GM19395 (cell line): ENCODE results near the gene CARMIL1.

Experiments used
- ATAC-seq: cut with Tn5 transposase; IDR thresholded peaks from one replicate; pipeline ENCODE4 v1.9.1; 2021; ENCODE audit warnings: mild to moderate bottlenecking, moderate library complexity; ENCODE audit not compliant: unreplicated experiment

Gene CARMIL1

DNA sequence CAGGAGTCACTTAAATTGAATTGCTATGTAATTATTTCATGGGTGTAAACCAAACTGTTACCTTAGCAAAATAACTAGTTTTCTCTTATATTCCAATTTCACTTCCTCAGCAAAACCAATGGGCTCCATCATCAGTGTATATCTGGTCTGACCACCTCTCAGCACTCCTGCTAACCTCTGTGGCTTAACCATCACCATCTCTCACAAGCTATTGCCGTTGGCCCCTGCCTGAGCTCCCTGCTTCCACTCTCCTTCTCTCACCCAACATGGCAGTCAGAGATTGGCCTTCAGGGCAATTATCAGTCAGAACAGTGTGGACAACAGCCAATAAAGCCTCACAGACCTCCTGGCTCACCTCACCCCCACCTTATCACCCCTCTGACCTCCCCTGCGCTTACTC, 124.0 kb downstream of the CARMIL1 start:
- no peak for ATAC-seq

DNA sequence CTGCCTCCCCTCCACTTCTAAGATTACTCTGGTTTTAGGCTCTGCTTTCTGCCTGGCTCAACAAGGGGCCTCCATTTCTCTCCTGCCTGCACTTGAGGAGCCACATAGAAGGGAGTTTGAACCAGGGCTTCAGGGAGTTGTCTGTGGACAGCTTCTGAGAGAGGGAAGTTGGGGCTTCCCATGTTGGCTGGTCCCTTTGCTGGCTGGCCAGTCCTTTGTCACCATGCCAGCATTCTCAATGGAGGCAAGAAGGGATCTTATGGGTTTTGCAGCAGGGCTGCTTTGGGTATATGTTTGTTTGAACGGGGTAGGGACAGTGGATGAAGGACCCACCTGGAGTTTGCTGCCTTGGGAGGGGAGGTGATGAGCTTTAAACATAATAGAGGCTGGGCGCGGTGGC, 124.9 kb downstream of the CARMIL1 start:
- no peak for ATAC-seq

DNA sequence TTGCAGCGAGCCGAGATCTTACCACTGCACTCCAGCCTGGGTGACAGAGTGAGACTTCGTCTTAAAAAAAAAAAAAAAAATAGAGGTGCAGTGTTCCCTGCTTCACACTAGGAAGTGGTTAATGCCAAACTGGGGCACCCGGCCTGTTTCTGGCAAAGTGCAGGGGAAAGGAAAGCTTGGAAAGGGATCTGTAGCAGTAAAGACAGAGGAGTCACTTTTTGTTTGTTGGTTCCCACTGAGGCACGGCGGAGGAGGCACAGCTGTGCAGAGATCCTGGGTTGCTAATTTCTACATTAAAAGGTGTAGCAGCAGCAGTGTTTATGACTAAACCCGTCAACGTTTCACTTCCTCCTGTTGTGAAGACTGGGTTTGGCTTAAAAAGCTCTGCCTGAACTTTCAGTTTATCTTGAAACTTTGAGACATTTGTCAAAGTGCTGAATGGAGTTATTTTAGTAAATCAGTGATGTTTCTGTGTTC, 125.6 kb downstream of the CARMIL1 start:
- ATAC-seq: peak; percentile 94

DNA sequence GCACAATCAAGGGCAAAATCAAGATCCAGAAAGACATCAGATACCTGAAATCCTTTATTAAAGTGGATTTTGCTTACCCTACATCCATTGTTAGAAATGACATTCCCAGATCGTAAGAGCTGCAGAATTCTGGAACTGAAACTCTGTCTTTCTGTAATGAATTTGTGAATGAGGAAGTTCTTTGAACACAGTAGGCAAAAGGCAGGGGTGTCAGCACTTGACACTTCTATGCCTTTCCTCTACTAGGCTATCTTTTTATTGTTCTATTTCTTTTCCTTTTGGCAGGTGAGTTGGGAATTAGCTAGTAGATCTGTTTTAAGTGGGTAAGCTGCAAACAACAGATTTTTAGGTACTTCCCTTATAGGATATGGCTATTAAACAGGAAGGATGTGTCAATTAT, 126.3 kb downstream of the CARMIL1 start:
- peak; percentile 32 for ATAC-seq

DNA sequence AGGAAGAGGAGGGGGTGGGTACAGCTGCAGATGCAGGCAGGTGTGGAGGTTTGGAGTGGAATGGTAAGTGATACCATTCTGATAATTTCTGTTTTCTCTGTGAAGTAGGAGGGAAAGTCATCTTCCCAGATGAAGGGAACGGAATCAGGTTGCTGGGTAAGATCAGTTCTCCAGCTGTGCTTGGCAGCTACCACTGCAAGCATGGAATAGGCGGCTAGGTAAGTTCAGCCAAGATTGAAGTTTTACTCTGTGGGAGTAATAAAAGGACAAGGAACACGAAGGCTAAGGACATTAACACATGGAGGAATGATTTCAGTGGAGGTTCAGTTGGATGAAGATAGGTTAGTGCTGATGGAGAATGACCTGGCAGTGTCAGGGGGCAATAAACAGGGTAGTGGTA, 128.3 kb downstream of the CARMIL1 start:
- ATAC-seq: no peak

DNA sequence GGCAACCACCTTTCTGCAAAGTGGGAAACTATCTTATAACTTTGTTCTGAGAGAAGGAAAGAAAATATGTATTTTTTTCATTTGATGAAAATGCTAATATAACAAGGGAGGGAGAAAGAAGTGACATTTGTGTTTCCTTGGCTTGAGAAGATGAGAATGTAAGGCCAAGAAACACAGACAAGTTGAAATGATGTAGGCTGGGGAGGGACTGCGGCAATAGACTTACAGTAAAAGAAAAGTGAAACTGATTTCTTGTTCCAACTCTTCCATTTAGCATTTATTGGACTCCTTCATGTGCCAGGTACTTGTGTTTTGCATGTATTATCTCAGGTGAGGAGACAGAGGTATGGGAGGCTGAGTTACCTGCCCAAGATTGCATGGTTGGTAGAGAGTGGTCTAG, 130.9 kb downstream of the CARMIL1 start:
- ATAC-seq: no peak

DNA sequence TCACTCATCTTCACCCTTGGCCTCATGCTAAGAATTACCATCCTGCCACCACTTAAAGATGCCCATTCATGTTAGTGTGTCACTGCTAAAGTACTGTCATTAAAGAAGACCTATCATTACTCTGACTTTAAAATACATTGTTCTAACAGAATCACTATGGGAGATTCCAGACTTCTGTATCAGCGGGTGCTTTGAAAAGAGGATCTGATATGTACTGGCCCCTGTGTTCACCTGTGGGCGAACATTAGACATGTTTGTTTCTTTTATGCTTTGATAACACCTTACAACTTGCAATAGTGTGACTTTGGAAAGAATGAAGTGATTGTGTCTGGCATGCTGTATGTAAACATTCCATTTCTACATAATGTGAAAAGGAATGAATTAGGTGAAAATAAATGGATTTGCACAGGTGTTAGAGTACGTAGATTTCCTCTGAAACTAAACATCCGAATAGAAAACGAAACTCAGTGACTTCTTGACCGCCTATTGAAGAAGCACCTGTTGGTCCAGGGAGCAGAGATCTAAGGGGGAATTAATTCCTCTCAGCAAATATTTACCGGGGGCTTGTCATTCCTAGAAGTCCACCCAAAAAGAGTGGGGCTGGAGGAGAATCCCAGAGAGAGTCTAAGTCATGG, 132.3 kb downstream of the CARMIL1 start:
- peak; percentile 65 for ATAC-seq

DNA sequence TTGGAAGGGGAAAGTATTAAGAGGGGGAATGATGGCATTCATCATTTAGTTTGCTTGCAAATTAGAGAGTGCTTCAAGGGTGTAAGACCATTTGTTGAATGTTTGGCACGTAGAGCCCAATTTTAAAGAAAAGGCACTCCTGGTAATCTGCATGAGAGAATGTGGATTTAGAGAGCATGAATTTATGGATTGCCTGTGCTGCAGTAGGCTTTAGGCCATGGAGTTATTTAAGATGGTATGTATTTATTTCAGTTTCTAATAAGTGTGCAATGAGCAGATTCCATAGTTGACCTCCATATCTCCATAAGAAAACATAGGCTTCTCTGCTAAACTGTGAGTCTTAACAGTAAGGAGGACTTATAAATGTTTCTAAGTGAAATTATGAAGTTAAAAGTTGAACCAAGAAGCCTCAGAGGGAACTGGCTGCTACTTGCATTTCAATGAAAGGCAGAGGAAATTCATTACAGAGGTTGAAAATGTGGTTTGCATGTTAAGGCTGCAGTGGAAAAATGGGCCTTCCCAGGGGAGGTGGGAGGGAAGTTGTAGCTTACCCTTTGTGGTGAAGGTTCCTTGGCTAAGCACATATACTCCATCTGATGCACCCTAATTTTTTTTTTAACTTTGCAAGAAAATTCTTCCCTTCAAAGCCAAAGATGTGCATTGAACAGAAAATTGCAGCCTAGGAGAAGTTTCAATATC, 134.2 kb downstream of the CARMIL1 start:
- no peak for ATAC-seq

DNA sequence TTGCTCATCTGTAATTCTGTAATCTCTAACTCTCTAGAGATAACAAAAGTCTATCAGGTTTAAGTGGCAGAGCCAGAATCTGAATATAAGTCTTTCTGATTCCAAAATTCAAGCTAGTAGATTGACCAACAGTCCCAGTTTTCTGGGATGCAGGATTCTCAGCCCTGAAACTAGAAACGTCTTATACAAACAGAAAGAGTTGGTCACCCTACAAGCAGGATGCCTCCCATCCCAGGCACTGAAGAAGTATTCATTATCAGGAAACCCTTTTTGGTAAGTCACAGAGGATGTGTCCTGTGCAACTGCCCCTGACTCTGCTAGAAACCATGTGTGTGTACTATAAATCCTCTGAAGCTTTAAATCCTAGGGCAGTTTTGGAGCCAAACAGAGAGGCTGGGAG, 135.0 kb downstream of the CARMIL1 start:
- no peak for ATAC-seq

DNA sequence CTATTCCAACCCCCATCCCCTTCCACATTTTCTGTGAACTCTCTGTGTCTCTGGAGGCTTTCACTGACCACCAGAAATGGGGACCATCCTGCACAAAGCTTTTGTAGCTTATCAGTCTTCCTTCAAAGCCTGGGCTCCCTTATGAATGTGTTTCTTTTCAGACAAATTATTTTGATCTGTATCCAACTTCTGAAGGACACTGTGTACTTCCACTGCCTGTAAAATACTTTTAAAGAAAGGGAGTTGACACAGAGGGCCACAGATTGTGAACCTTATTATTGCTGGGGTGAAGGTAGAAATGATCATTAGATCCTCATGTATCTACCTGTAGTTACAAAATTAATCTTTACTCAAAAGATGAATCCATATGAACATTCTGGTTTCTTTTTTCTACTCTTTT, 135.6 kb downstream of the CARMIL1 start:
- ATAC-seq: no peak

DNA sequence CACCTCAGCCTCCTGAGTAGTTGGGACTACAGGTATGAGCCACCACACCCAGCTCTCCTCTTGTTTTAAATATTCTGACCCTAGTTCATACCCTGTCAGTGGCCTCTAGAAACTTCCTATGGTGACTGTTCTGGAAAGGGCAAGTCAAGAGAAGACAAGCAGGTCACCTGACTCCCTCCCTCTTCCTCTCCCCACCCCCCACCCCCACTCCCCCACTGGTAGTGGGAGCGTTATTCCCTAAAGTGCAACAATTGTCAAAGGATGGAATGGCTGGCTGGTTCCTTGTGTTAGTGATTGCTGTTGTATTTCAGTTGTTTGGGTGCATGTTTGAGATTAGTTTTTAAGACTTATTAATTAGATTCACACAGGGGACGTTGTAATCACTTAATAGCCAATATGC, 136.1 kb downstream of the CARMIL1 start:
- ATAC-seq: no peak

DNA sequence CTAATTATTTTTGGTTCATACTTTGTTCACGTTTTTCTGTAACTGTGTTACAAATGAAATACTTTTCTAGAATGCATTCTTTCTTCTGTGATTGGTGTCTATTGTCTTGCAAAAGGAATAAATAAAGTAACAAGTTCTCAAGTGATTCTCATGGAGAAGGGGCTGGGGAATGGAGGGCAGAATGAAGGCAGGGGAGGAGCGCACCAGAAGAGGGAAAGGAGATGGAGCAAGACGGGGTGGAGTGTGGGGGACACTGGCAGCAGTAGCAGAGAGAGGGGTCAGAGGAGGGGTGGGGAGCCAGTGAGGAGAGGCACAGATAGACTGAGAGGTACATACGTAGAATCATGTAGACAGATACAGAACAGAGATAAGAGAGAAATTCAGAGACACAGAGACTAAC, 136.5 kb downstream of the CARMIL1 start:
- no peak for ATAC-seq

DNA sequence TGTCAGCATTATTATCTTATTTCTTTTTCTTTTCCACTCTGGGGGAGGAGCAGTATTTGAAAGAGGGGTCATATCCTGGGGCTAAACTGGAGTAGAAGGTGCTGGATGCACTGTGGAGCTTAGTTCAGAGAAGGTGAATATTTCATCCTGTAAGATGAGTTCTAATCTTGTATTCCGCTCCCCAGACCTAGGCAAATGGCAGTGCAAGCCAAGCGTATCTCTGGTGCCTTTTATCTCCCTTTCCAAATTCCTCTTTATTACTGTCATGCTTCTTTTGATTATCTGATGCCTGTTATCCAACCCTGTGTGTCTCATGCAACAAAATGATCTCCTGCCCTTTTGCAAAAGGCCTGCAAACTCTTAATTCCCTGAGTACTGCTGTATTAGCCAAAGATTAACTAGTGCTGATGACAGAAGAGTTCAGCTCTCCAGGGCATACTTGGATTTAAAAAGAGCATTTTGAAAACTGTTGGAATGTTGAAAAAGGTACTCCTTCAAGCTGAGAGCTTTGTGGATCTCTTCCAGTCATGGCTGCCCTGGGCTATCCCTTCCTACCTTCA, 138.0 kb downstream of the CARMIL1 start:
- no peak for ATAC-seq

DNA sequence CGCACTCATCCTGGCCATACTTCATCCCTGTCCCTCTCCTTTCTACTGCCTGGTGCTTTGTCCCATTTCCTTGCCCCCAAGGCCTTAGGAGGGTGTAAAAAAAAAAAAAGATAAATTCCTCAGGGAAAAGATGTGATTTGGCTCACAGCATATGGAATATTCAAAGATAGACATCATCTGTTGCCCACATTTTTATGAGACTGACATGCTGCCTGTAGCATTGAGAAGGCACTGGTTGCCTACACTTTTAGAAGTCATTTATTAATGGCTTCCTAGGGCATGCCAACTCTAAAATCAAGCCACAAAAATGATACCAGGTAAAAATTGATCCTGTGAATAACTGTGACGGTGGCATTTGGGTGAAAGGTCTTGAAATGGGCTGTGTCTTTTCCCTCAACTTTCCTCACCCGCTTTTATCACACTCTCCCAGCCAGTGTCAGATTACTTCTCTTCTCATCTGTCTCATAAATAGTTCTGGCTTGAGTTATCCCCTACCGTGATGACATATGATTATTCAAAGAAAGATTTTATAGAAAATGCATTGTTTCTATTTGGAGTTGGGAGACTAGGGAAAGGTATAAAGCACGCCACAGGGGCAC, 139.4 kb downstream of the CARMIL1 start:
- no peak for ATAC-seq

DNA sequence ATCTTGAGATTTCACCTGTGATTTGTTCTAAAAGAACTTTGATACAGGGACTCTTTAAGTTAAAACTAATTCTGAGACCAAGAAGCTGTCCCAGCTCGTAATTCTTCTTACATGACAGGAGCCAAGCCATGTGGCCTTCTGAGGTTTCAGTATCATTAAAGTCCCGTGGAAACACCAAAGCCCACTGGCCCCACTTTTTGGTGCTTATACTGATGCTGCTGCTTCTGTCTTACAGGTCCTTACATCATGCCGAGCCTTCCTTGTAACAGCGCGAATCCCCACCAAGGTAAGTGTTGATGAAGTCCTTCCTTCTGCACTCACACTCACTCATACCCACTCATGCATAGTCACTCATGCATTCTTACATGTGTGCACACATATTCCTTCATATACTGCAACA, 140.7 kb downstream of the CARMIL1 start:
- ATAC-seq: no peak

DNA sequence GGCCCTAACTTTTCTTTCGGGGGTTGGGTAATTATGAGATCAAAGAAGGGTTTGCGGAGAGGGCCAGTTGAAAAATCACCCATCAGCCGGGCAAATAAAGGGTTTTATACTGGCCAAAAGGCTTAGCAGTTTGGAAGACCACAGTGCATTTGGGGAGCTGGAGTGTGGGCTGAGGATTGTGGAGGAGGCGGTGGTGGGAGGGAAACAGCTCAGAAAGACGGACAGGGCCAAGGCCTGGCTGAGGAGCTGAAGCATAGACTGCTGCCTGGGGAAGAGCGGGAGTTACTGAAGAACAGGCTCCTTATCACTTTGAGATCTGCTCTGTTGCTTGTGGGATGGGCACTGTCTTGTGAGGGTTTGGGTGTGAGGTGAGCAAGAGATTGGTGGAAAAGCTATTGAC, 144.2 kb downstream of the CARMIL1 start:
- ATAC-seq: no peak

DNA sequence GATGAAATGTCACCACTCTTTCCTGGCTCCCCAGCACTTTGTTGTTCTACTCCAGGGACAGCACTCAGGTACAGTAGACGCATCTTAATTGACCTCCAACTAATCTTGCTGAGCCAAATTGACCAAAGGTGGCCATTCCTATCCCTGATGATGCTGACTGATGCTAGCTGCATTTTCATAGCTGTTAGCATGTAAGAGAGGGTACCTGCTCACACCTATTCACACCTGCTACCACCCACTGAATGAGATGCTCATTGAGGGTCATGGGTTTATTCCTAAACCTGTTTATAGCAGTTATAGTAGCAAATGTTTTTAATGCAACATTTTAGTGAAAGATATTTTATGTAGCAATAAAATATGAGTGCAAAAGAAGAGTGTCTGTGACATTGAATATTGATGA, 145.1 kb downstream of the CARMIL1 start:
- no peak for ATAC-seq

DNA sequence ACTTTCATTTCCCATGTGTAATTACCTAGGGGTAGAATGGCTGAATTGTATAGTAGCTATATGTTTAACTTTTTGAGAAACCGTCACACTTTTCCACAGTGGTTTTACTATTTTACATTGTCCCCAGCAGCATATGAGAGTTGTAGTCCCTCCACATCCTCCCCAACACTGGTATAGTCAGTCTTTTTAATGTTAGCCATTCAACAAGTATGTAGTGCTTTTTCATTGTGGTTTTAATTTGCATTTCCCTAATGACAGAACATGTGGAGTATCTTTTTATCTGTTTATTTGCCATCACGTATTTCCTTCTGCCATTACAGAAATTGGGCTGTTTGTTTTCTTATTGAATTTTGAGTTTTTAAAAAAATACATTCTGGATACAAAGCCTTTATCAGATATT, 148.4 kb downstream of the CARMIL1 start:
- ATAC-seq: no peak

DNA sequence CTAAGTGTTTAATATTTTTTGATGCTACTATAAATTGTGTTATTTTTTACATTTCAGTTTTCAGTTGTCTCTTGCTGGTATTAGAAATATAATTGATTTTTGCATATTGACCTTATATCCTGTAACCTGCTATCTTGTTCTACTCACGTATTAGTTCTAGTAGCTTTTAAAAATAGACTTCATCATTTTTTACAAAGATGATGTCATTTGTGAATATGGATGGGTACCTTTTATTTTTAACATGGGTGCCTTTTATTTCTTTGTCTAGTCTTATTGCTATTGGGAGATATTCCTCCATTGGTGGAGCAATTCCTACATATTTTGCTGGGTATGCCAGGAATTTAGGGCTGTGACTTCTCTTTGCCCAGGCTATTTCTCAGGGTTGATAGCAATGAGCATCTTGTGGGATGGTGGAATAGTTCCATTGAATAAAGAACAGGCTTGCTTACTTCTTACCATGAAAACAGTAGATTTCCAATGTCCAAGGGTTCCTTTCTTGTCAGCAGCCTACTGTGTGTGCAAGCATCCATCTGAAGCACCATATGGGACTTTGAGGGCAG, 149.7 kb downstream of the CARMIL1 start:
- no peak for ATAC-seq

DNA sequence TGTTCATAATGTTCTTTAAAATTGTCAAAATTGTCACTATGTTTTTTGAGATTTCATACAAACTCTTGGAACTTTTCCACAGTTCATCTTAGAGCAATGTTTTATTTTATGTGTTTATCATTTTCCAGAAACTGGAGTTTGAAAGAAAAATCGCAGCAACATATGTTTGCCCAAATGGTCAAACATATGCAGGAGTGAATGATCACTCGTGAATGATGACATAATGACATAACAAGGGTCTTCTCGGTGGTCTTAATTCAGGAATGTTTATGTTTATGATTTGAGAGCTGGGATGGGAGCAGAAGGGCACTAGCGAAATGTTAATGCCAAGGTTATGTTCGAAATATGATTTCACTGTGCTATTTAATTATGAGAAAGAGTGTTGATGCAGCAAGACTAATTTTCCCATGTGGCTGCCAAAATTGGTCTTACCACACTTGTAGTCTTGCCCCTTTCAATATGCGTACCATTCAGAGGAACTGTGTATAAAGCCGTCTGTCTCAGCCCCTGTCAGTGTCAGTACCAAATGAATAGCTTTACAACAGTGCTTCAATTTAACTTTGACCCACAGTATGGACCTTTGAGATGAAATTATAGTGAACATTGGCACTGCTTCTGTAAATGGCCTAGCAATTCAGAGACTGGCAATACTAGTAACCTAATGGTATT, 152.3 kb downstream of the CARMIL1 start:
- no peak for ATAC-seq

DNA sequence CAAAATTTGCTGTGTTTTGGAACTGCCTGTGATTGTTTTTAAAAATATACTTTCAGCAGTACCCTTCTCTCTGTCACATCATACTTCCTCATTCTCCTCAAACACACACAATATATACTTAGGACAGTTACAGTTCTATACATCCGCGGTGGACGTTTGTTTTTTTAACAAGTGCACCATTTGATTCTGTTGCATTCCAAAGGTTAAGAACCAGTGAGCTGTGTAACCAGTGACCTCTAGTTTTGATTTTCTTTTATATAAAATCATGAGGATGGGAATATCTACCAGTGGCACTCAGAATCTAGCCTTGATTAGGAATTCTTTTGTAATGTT, 152.8 kb downstream of the CARMIL1 start:
- no peak for ATAC-seq
